ENCODE measurements around the gene PWWP2B.

Gene PWWP2B

GRCh38 chr10:132408823-132409666 is 12.0 kb downstream of the PWWP2B start:
- DNase-seq = no peak

DNA sequence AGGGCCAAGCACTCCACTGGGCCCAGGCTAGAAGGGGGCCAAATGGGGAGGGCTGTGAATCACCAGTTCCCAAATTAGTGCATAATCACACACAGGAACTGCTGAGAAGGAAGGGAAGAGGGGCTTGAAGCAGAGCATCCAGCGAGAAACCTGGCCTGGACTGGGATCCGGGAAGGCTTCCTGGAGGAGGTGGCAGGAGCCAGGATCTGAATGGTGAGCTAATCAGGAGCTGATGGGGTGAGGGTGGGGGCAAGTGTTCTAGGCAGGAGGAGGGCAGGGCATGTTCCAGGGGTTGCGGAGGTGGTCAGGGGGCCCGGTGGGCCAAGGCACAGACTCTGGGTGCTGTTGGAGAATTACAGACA is 12.6 kb downstream of the PWWP2B start:
- DNase-seq = no peak

- DNase-seq = no peak
Measured at GRCh38 chr10:132410056-132410778, 13.2 kb downstream of the PWWP2B start.

GRCh38 chr10:132410779-132411532 is 14.0 kb downstream of the PWWP2B start:
- DNase-seq = no peak

DNA sequence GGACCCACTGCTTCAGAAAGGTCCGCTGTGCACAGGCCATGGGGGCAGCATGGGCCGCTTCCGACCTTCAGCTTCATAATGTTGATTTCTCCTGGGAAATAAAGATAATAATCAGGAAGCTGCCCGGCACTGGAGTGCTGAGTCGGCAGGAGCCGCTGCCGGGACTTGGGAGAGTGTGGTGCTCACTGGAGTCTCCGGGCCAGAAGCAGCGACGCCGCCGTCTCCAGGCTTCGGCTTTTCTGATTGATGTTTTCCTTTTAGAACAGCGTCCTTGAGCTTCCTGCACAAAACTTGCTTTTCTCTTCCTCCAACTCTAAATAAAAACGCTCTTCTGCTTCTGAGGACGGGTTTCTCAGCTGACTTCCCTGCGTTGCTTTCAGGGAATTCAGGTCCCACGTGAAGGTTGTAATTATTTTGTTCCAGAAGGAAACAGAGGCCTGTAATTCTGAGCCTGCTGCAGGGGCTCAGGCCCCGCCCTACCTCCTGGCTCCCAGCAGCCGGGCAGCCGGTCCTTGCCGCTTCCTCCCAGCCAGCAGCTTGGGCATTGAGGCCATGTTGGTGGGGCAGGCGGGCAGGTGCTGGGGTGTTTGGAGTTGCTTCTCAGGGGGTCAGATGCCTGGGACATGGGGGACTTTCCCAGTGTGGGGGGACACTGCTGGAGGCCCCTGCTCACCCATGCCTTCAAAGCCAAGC is 14.7 kb downstream of the PWWP2B start:
- DNase-seq = no peak

DNA sequence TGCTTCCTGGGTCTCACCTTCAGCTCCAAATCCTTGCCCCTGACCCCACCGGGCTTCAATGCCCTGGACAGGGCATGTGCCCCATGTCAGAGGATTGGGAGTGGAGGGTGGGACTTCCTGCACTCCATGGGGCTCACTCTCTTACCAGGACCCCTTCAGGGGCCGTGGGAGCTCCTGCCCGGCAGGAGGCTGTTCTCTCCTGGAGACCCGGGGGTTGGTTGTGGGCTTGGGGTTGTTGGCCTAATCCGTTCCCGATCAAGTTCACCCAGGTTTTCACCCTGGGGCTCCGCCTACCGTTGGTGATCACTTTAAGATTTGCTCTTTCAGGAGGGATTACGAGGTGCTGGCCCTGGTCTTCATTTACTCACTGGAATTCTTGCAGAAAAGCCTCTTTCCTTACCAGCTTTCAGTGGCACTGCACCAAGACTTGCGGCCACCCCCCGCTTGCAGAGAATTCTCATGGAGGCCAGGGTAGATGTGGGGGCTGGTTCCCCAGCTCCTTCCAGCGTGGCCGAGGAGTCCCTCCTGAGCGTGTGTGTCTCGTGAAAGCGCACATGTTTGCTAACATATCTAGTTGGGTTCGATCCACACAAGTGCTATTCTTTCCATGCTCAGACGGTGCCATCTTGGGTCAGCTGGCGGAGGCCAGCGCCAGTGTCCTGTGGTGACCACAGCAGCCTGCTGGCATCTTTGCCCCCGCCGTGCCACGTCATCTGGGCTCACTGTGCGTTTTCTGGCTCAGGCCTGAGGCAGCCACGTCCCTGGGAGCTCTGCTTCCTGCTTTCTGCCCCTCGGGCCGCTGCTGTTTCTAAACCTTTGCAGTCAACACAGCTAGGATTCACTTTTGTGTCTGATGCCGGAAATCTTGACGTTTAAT is 15.6 kb downstream of the PWWP2B start:
- DNase-seq = no peak

GRCh38 chr10:132413226-132414205 is 16.5 kb downstream of the PWWP2B start:
- DNase-seq = no peak

DNA sequence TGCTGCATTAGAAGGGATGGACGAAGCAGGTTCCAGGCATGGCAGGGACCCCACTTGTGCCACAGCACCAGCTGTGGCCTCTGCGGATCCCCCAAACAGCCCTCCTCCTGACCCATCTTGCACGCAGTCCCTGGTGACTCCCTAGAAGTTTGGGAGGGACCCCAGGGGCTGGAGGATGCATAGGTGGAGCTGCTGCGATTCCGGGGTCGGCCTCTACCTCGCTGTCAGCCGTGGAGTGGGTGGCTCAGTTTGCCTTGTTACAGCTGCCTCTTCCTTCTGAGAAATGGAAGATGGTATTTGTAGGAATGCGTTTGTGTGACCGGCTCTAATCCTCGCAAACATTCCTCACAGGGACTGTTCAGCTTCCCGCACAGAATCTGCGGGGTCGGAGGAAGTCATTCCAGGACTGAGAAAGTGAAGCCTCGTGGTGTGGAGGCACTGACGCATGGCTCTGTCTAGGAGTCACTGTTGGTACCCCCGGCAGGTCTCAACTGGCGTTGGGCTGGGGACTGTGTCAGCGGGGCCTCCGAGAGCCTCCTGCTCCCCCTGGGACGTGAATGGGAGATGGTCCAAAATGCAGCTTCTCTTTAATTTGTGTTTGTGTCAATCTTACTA is 17.5 kb downstream of the PWWP2B start:
- DNase-seq = no peak

GRCh38 chr10:132415255-132415654 is 18.3 kb downstream of the PWWP2B start:
- no peak for DNase-seq

DNA sequence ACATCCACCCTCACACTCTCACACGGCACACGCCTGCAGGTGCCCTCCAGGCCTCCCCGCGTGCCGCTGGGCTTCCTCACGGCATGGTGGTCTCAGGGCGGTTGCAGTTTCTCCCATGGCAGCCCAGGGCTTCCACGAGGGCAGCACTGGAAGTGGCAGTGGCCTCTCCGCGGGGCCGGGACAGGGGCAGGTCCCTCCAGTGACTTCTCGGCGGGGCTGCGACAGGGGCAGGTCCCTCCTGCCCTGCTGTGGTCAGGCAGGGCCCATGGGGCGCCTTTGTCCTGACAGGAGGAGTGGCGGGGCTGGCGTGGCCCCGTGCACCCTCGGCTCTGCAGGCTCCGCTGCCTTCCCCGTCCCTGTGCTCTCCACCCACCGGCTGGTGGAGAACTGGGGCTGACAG is 19.0 kb downstream of the PWWP2B start:
- no peak for DNase-seq

DNA sequence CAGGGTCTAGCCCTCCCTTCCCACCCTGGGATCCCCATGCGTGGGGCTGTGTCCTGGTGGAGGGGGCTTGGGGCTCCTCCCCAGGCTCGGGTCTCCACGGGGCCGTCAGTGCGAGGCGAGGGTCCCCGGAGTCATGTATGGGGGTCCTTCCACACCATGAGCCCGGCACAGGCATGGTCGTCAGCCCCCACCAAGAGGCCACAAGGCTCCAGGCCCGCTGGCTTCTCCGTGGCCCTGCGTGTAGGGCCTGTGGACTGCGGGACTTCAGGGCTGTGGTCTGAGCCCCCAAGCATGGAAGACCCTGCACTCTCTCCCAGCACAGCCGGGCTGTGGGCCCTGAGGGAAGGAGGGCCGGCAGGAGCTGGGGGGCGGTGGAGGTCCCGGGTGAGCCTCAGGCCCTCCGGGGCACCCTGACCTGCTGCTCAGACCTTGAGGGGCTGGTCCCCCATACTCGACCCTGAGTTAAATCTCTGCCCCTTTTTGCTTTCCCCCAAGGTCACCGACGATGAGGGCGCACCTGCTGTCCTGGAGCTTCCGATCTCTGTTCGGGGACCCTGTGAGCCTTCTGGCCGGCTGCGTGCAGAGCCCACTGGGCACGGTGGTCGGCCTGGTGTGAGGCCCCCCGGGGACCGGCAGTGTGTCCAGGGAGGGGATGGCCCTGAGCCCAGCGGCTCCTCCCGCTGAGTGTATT is 19.7 kb downstream of the PWWP2B start:
- DNase-seq = no peak

GRCh38 chr10:132417257-132417910 is 20.4 kb downstream of the PWWP2B start:
- DNase-seq = no peak

GRCh38 chr10:132417957-132418441 is 21.0 kb downstream of the PWWP2B start:
- DNase-seq = no peak

DNA sequence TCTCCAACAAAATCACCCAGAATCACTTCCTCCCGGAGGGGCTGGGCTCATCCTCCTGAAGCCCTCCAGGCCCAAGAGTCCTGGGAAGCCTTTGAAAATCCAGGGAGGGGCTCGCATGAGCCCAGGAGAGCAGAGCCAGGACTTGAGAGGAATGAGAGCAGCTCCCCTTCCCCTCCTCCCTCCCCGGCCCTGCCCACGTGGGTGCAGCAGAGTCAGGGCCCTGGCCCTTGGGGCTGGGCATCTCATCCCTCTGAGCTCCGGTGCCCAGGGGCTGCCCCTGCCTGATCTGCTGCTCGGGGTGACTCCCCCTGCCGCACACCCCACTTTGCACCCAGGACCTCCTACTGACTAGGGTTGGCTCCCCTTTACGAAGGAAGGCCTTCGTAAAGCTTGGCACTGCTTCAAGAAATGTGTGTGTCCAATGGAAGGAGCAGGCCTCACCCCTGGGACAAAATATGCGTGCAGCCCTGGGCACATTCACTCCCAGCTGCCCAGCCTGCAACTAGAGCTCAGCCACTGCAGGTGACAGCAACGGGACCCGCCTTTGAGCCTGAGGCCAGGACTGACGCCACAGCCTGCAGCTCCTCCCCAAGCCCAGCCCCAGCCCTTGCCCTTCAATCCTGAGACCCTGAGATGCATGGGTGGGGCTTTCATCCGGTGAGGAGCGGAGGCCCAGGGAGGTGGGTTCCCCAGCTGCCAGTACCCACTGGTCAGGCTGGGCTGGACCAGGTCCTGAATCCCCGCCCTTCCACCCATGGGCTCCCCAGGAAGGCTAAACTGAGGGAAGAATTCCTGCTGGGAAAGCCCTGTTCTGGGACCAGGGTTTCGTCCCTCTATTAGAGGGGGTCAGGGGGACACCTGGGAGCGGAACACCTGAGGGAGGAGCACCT is 21.8 kb downstream of the PWWP2B start:
- peak; percentile 35 for DNase-seq

GRCh38 chr10:132419538-132420468 is 22.8 kb downstream of the PWWP2B start:
- DNase-seq = no peak

GRCh38 chr10:132420469-132420980 is 23.5 kb downstream of the PWWP2B start:
- no peak for DNase-seq

All from T1000 (cell line).